ENCODE data around the gene WDR81.

WDR81 gene

GRCh38 chr17:1785930-1786329, 61.4 kb downstream of the WDR81 start:
- DNase-seq, result no peak

DNA sequence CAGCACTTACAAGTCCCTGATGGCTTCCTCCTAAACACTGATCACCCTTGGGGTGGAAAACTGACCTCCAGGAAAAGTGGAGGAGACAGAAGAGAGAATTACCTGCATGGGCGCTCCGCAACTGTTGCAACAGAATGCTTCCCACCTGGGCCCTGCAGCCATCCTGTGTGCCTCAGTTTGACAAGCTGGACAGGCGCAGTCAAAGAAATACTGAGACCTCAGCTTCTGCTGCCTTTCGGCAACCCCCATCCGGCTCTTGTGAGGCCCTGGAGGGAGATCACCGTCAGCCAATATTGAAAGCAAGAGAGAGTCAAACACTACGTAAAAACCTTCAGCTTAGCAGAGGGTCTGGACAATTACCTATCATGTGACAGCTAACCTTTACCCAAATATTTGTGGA, 62.2 kb downstream of the WDR81 start:
- DNase-seq, result no peak

DNA sequence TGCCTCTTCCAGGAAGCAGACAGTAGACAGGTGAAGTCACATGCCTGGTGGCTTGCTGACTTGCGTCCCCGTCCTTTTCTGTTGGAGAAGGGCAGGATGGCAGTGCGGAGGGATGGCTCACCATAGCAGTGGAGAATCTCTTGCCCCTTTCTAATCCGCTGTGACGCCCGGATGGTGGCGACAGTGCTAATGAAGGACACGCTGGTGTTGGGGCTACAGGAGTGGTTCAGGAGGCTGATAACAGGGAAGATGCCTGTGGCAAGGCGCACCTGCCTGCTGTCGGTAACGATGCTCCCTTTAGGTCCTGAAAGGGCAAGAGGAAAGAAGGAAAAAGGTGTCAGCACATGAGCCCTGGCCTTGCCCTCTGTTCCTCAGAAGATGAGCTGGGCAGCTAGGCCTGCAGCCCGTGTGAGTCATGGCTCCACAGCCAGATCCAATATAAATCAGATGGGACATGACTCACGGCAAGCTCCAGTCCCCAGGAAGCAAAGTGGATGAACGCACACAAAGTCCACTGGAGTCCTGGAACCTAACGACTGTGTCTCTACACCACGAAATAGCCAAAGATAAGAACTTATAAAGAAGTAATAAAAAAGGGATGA, 62.9 kb downstream of the WDR81 start:
- no peak for DNase-seq

Measured in hematopoietic multipotent progenitor cell treated with erythropoietin and hydrocortisone succinate and interleukin-3 and kit ligand, for 6 days (in vitro differentiated cells).